IPS-NIHi7 (cell line): ENCODE results near the gene EXOC7.
A peak's percentile ranks its signal among the peaks of the same experiment; 100 is the strongest.

ENCODE experiments used
- DNase-seq: peaks from one replicate; pipeline ENCODE4 v3.0.0; 2012; ENCODE audit warnings: mixed read lengths; ENCODE audit errors: extremely low spot score

EXOC7 gene

DNA sequence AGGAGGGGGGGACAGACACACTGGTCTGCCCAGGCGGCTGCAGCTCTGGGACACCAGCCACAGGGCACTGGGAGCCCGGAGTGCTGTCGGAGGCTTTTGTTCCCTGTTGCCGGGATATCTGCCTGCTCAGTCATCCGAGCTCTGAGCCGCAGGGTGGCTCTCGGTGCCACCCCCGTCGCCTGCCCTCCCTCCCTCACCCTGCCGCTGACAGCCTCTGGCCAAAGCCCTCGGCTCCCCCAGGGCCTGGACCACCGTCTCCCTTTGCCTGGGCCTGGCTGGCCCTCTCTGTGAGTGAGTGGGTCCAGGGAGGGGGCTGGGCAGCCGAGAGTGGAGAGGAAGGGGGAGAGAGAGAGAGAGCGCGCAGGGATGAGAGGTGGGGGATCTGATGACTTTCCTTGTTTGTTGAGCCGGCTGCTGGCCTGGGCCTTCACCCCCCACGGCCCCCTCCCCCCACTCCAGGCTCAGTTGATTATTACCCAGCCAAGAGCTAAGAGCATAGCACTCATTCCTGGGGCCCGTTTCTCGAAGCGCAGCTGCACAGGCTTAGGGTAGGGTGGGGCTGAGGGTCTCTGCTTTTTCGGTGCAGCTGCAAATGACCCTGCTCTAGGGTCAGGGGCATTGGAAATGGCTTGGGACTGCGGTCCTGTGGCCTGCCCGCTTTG is 34.8 kb upstream of the EXOC7 start:
- peak; percentile 61 for DNase-seq

DNA sequence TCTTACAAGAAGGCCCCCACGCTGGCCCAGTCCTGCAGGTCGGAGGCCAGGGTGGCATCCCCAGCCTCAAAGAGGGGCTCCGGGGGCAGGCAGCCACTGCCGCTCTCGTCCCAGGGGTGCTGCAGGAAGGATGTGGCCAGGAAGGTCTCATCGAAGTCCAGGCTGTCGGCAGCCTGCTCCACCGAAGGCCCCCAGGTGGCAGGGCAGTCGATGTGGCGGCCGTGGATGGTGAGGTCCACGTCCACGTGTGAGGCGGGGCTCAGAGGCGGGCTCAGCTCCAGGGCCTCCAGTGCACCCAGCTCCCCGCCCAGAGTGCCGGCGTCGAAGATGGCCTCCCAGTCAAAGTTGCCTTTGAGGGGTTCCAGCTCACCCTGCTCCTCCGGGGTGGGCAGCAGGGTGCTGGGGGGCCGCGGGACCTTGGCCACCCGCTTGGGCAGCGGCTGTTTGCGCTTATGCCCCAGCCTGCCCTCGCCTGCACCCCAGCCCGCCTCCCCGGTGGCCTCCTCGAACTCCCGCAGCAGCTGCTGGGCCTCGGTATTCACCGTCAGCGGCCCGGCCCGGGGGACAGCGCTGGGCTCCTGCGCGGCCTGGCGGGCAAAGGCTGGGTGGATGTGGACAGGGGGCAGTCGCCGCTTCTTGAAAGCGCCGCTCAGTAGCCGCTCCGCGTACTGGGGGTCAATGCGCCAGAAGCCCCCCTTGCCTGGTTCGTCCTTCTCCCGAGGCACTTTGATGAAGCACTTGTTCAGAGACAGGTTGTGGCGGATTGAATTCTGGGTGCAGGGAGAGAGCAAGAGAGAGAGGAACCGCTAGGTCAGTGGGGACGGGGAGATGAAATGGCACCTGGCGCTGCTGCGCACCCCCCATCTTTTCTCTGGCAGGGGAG is 34.0 kb upstream of the EXOC7 start:
- DNase-seq, result no peak

DNA sequence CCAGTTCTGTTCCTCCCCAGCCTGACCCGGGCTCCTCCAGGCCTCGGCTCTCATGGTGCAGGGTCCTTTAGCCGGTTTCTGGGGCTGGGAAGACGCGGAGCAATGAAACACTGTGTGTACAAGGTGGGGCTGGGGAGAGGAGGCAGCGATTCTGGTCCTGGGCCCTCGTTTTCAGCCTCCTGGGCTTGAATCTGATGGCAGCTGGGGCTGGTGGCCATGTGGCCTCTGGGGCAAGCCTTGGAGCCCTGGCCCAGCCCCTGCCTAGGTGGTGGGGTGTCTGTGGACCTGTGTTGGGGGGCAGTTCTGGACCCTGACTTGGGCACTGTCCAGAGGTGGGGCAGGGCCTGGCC is 33.4 kb upstream of the EXOC7 start:
- DNase-seq, result no peak

DNA sequence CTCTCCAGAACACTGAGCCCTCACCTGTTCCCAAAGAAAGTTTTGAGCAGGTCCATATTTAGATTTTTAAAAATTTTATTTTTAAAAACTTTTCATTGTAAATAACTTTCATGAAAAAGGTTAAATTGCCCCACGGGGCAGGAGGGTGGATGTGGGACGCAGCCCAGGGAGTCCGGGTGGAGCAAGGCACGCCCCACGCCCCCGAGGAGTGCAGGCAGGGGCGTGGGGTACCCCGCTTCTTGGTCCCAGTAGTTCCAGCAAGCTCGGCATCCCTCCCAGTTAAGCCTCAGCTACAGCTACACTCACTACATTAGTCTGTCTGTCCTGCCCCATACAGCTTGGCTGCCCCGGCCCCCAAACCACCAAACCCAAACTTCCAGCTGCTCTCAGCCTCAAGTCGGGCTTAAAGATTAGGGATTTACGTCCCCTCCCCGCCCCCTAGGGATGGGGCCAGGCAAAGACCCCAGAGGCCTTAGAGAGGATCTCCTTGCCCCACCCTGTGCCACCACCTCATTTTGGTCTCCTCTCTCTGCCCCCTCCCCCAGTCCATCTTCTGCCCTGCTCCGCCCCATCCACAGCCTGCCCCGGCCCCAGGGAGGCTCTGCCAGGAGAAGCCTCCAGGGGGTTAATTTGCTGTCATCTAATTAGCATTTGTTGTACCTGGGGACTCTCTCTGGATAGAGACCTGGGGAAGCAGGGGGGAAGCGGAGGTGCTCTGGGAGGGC is 32.9 kb upstream of the EXOC7 start:
- no peak for DNase-seq

DNA sequence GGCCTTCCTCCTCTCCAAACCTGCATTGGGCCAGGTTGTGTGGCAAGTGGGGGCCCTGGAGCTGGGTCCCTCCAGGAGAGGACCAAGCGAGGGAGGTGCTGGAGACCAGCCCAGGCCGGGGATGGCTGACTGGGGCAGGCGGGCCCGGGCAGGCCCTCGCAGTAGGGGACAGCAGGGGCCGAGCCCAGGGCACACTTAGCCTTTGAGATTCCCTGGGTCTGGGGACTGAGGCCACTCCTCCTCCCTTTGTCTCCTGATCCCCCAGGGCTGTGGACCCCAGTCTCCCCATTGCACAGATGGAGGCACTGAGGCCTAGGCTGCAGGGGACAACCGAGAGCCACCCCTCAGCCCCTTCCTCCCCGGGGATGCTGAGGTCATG is 32.2 kb upstream of the EXOC7 start:
- DNase-seq, result no peak

DNA sequence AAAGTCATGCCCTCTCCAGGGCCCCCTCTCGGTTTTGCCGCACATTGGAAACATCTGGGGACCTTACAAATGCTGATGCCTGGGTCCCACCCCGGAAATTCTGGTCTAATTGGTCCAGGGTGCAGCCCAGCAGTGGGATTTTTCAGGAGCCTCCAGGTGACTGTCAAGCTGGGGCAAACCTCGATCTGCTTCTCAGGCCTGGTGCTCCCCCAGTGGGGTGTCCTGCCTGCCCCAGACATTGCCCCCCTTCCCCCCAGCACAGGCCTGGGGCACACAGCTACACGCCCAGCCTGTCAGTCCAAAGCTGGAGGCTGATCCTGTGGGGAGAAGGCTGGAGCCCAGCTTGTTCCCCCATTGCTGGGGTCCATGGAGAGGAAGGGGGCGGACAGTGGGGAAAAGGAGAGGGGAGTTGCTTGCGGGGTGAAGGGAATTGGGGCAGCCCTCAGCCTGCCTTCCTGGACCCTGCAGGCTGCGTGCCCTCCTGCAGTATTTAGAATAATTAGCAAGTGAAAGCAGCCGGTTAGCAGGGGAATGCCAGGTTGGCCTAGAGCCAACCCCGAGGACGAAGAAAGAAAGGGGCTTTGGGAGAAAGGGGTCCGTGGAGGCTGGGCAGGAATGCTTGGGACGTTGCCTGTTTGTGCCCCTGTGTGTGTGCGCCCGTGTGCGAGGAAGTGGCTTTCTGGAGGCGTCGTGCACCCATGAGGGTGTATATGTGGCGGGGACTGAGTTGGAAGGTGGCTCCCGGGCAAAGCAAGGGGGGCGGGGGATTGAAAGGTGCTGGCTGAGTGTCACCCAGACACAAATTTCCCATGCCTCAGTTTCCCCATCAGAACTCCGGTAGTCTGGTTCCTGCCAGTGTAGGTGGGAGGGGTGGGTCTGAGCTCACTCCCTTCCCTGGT is 31.6 kb upstream of the EXOC7 start:
- no peak for DNase-seq

DNA sequence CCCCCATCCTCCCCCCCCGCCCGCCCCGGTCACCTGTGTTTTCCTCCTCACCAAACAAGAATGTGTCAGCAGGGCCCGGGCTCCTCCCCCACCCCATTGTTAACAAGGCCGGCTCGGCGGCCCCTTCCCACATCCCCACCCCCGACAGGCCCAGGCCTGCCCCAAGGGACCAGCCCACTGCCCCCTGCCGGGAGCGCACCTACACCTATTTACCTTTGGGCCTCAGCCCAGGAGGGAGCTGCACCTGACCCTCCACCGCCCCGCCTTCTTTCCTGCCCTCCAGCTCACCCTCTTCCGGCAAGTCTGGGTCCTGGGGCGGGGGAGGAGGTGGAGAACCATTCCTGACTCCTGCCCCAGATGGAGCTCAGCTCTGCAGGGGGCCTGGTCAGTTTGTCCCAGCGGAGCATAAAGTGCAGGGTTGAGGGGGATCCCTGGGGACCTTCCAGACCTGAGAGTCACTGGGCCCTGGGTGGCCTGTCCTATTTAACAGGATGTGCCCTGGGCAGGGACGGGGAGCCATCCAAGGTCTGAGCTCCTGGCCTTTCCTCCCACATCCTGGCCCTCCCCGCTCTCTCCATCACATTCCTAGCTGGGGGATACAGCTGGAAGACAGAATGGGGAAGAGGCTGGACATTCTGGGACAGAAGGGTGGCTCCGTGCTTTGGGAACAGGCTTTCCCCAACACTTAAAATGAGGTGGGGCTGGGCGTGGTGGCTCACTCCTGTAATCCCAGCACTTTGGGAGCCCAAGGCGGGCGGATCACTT is 29.2 kb upstream of the EXOC7 start:
- DNase-seq, result peak; percentile 69

DNA sequence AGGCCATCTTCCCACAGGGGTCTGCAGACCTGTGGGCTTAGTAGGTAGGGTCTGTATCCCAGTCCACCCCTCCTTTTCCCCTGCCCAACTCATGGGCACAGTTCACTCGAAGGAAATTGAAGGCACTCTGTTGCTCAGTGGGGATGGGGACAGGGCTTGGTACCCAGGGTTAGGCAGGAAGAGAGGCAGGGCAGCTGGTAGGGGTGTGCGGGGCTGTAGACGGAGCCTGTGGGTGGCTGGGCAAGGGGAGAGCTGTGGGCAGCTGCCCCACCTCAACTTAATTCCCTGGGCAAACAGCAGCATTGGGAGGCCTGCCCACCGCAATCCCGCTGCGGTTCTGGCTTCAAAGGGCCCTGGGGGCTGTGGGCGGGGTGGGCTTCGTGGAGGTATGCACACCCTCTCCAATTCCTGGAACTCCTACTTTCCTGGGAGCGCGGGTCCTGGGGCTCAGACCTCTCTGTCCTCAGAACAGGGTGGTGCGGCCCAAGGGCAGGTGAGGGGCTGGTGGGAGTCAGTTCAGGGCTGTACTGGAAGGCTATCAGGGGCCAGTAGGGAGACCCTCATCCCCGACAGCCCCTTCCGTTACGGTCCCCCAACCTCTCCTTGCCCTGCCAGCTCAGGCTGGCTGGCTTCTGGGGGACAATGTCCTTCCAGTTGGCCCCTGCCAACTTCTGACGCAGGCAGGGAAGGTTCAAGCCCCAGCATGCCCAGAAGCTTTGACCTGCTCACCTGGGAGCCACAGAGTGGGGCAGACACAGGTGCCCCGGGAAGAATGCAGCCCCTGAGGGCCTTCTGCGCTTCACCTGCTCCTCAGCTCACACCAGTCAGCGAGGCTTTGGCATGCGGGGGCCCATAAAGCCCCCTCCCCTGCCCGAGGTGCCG is 28.3 kb upstream of the EXOC7 start:
- DNase-seq, result no peak

DNA sequence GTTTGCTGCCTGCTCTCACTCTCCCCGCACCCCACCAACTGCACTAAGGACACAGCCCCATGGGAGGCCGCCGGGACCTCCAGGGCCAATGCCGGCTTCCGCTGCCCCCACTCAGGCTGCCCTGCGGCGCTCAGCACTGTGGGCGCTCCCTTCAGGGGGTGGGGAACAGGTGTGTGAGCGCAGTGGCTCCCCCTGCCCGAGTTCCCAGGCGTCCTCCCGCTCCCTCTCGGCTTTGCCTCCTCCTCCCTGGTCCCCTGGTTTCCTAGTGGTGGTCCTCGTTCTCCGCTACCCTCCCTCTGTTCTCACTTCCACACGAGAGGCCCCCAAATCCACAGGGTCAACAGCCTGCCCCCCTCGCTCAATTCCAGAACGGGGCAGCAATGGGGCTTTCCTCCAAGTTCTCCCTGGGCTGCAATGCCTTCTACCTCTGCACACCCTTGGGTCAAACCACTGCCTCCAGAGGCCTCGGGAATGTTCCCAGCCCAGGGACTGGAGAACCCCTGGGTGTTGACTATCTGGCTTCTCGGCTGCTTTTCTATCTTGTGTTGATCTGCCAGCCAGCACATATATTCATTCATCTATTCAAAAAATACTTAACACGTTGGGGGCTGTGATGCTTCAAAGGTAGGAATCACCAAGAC is 27.6 kb upstream of the EXOC7 start:
- DNase-seq, result no peak

DNA sequence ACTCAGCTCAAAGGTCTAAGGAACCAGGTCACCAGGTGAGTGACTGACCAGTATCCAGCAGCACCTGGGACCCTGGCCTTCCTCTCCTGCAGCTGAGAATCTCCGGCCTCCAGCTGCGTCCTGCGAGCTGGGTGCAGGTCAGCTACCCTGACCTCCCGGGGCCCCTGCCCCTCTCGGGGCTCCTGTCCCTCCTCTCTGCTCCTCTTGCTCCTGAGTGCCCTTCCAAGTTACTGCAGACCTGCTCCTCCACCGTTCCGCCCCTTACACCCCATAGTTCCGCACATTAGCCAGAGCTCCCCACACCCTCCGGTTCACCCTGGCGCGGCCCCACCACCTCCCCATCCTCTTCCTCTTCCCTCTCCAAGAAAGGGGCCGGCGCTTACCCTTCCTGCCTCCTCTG is 26.9 kb upstream of the EXOC7 start:
- no peak for DNase-seq

DNA sequence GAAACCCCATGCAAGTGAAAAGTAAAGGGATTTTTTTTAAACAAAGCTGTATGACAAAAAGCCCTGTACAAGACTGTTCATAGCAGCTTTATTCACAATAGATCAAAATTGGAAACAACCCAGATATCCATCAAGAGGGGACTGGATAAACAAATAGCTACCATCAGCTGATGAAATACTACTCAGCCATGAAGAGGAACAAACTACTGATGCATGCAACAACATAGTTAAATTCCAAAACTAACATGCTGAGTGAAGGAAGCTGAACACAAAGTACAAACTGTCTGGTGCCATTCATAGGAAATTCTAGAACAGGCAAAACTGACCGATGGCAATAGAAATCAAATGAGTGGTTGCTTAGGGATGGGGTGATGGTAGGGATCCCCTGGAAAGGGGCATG is 22.3 kb upstream of the EXOC7 start:
- no peak for DNase-seq

DNA sequence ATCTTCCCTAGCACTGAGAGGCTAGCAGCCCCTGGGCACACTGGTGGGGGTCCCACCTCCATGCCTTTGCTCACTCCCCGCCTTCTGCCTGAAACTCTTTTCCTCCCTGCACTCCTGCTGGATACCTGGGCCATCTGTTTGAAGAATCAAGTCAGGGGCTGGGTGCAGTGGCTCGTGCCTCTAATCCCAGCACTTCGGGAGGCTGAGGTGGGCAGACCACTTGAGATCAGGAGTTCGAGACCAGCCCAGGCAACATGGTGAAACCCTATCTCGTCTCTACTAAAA is 21.7 kb upstream of the EXOC7 start:
- DNase-seq, result no peak

DNA sequence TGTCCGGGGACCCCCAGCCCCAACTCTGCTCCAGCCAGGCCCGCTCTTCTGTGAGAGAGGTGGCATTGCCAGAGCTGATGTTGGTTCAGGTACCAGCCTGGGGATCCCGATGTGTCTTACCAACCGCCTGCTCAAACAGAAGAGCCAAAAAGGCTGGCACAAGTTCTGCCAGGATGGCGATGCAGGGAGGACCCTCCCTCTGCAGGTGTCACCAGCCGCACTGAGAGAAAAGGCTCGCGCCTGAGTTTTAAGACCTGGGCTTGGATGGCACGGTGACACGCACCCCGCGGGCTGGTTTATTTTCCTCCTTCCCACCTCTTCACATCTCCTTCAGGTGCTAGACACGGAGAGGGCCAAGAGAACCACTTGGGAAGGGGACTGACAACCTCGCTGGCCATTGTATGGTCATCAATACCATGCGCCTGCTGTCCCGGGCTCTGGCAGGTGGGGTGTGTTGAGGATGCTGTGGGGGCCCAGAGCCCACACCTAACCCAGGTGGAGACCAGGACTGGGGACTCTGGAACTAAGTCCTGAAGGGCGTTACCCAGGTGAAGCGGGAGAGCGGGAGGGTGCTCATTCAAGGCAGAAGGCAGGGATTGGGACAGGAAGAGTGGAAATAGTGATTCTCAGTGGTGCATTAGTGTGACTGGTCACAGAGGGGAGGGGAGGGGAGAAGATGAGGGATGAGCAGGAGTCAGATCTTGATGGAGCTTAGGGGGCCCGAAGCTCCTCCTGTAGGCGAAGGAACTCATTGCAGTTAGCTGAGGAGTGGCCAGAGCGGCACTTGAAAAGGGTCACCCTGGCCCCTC is 21.2 kb upstream of the EXOC7 start:
- peak; percentile 76 for DNase-seq

DNA sequence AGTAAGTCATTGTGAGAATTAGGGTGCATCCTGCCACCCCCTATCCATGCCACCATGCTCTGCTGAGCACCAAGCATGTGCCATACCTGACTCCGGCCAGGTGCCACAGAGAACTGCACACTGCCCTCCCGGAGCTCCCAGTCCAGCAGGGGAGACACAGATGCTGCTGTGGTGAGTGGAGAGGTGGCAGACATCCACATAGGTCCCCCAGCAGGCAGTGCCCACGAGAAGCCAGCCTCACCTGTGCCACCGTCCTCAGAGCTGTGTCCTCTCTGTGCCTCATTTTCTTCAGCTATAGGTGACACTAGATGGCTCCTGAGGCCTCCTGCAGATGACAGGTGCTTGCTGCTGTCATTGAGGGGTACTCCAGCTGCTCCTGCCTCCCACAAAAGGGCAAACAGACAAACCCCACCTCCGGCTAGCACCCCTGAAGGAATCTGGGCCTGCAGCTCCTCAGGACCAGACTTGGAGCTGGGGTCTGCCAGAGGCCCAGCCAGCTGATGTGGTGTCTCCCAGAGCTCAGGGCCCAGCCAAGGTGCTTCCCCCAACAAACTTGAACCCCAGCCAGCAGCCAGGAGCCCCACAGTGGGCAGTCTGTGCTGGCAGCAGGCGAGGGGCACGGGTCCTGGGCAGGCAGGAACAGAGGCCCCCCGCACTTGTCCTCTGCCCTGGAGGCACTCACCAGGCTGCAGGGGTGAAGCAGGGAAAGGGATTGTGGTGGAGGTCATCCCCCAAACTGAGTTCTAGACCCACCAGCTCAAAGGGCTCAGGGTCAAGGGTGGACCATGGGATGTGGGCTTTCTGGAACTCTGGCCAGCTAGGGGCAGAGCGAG is 20.4 kb upstream of the EXOC7 start:
- no peak for DNase-seq

DNA sequence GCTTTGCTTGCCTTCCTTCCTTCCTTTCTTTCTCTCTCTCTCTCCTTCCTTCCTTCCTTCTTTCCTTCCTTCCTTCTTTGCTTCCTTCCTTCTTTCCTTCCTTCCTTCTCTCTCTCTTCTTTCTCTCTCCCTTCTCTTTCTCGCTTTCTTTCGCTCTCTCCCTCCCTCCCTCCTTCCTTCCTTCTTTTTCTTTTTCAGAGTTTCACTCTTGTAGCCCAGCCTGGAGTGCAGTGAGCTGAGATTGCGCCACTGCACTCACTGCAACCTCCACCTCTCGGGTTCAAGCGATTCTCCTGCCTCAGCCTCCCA is 19.6 kb upstream of the EXOC7 start:
- DNase-seq, result no peak

DNA sequence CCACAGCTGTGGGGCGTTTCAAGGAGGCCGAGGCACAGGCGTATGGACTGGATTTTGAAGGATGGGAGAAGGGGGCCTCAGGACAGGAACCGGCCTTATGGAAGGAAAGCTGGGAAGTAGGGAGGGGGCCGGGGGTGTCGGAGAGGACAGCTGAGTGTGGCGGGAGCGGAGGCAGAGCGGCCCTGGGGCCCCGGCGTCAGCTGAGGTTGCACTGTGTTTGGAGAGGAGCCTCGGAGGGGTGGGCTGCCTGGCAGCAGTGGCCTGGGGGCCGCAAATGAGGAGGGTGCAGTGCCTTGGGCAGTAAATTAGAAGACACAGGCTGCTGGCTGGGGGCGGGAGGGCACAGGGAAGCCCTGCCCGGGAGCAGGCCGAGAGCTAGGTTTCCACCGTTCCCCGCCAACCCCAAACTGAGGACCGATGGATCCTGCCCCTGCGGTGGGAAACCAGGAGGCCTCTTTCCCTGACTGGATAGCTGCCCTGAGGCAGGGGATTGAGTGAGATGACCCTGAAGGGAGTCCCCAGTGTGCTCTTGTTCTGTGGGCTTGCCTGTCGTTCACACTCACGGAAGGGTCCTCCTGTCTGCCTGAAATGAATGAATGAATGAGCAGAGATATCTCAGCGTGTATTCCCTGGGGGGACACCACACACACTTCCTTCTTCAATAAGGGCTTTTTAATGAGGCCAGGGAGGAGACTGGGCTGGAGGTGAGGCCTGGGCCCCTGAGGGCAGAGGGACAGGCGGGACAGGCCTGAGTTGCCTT is 19.0 kb upstream of the EXOC7 start:
- peak; percentile 11 for DNase-seq

DNA sequence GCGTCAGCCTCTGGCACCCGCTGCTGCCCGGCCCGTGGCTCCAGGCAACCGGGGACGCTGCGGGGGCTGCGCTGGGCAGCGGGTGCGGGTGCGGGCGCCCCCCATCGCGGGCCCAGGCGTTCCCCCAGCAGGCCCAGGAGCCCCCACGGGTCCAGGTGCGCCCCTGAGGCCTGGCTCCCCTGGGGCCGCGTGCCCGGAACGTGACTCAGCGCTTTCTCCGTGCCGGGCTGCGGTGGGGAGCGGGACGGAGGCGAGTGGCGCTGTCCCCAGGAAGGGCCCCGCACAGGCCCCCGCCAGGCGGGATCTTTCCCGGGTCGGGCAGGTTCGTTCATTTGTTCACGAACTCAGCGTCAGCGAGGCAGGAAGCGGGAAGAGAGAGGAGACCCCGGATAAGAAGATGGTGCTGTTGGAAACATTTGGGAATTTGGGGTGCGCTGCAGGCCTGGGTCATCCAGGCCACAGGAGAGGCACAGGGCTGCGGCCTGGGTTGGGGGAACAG is 18.4 kb upstream of the EXOC7 start:
- peak; percentile 51 for DNase-seq
